Transverse colon (tissue), 3 donors: Measurements from ENCODE around the gene FIBCD1.

Source experiments
- EP300 ChIP-seq: sonication (generic); formaldehyde crosslinking; IDR thresholded peaks from one replicate; pipeline ENCODE4 v1.6.1; 2017; ENCODE audit warnings: antibody characterized with exemption, low read depth
- TF ChIP-seq, protein P1 (sequence below), 5 experiments: fragments of 200-600 bp in 3 of 5; fragments of 450-650 bp in 2 of 5; sonication (generic) in 3 of 5; IDR thresholded peaks; 1 replicate in 2 of 5; 2 replicates in 3 of 5; pipeline ENCODE4 v1.5.1; 2016 to 2017; ENCODE audit warnings: antibody characterized with exemption in 5 of 5, inconsistent platforms in 3 of 5, mild to moderate bottlenecking in 2 of 5, moderate library complexity in 1 of 5

DNA sequence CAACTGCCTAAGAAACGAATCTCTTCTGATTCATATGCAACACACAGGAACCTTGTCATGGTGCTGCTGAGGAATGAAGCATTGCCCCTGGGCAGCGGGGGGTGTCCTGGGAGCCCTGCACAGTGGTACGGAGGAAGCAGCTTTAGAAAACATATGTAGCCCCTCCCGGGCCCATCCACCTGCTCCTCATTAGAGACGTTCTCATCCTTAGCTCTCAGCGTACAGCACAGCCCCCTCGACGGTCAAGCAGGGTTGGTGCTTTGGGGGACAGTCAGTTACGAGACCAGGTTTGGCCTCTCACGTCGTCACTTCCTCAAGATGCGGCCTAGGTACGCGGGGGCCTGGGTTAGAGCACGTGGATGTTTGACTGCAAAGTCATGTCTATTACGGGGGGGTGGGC, 41.5 kb upstream of the FIBCD1 start:
- TF ChIP-seq, protein P1, sequence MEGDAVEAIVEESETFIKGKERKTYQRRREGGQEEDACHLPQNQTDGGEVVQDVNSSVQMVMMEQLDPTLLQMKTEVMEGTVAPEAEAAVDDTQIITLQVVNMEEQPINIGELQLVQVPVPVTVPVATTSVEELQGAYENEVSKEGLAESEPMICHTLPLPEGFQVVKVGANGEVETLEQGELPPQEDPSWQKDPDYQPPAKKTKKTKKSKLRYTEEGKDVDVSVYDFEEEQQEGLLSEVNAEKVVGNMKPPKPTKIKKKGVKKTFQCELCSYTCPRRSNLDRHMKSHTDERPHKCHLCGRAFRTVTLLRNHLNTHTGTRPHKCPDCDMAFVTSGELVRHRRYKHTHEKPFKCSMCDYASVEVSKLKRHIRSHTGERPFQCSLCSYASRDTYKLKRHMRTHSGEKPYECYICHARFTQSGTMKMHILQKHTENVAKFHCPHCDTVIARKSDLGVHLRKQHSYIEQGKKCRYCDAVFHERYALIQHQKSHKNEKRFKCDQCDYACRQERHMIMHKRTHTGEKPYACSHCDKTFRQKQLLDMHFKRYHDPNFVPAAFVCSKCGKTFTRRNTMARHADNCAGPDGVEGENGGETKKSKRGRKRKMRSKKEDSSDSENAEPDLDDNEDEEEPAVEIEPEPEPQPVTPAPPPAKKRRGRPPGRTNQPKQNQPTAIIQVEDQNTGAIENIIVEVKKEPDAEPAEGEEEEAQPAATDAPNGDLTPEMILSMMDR (IDR thresholded peaks at IDR 0.05) = no peak
- no peak for TF ChIP-seq EP300
